ENCODE results near the gene P2RX3. TPM values are rescaled to one million over a fixed set of nuclear protein-coding genes. Genes with fewer than 3 reads are reported as not detected.
"Not testable (repeated sequence)": the region's sequence is repeated elsewhere in the genome, so short reads cannot be mapped to it uniquely, and the experiment has no call there.

P2RX3 gene
- total RNA-seq: not detected

DNA sequence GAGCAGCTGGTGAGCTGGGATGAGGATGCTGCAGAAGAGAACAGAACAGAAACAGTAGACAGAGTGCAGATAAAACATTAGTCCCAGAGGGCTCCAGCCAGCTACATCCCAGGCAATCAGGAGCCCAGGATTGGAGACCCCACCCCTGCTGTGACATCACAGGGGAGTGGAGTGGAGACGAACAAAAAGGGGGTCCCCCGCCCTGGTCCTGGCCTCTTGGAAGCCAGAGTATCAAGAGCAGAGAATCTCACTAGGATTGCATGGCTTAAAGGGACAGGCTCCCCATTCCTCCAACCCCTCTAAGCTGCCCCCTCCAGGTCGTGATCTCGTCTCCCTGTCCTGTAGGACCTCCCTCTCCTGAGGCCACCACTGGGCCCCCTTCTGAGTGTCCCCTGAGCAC is at the start of gene P2RX3:
TSS of gene P2RX3 (plus strand) at position 211 of the 400 bp plus-strand sequence. CDS start 199 bp downstream, outside the sequence.
- ATAC-seq (ENCODE audit: low FRiP score): no peak
- DNase-seq (ENCODE audit: low spot score): no peak
- TF ChIP-seq, protein P1, sequence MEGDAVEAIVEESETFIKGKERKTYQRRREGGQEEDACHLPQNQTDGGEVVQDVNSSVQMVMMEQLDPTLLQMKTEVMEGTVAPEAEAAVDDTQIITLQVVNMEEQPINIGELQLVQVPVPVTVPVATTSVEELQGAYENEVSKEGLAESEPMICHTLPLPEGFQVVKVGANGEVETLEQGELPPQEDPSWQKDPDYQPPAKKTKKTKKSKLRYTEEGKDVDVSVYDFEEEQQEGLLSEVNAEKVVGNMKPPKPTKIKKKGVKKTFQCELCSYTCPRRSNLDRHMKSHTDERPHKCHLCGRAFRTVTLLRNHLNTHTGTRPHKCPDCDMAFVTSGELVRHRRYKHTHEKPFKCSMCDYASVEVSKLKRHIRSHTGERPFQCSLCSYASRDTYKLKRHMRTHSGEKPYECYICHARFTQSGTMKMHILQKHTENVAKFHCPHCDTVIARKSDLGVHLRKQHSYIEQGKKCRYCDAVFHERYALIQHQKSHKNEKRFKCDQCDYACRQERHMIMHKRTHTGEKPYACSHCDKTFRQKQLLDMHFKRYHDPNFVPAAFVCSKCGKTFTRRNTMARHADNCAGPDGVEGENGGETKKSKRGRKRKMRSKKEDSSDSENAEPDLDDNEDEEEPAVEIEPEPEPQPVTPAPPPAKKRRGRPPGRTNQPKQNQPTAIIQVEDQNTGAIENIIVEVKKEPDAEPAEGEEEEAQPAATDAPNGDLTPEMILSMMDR (IDR thresholded peaks at IDR 0.05): no peak

DNA sequence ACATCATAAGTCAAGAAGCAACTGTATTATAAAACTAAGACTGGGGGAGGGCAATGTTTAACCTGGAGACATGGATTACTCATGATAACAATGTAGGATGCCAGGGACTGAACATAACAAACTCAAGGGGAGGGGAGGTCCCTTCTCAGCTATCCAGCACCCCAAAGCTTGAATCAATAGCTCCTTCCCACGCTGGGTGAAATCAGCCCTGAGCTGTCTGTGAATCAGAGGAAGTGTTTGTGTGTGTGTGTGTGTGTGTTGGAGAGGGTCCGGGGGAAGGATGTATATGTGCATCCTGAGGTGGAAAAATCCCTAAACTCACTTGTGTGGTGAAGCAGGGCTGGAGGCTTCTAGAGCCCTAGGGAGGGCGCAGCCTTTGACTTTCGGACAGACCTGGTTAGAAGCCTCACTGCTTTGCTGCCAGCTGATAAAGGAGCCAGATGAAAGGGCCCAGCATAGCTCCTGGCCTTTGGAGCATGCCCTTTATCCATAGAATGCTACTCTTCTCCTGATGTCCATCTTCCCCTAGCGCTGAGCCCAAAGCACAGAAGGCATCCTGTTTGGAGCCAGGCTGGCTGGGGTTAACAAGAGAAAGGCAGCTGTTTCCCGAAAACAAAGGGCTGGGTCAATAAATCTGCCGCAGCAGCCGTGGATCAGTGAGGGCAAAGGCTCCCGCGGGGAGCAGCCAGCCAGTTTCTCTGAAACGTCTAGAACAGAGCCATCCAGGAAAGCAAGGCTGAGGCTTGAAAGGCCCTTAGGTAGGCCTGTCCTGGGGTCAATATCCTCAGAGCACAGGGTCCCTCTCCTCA is 49.2 kb upstream of the P2RX3 start:
- ATAC-seq (ENCODE audit: low FRiP score): peak; percentile 83
- no peak for DNase-seq (ENCODE audit: low spot score)
- TF ChIP-seq, protein P1 (IDR thresholded peaks at IDR 0.05): no peak

DNA sequence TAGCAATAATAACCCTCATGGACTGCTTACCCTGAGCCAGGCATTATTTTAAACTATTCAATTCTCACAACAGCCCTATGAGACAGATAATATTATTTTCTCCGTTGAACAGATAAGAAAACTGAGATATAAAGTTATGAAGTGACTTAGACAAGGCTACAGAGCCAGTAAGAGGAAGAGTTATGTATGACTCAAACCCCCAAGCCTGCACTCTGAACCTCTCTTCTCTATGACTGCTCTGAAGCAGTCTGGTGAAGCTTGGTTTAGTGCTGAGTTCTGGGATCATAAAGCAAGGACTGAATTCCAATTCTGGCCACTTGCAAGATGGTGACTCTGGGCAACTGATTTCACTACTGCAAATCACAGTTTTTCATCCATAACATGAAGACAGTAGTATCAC is 47.9 kb upstream of the P2RX3 start:
- ATAC-seq (ENCODE audit: low FRiP score): no peak
- TF ChIP-seq, protein P1 (IDR thresholded peaks at IDR 0.05): no peak
- no peak for DNase-seq (ENCODE audit: low spot score)

DNA sequence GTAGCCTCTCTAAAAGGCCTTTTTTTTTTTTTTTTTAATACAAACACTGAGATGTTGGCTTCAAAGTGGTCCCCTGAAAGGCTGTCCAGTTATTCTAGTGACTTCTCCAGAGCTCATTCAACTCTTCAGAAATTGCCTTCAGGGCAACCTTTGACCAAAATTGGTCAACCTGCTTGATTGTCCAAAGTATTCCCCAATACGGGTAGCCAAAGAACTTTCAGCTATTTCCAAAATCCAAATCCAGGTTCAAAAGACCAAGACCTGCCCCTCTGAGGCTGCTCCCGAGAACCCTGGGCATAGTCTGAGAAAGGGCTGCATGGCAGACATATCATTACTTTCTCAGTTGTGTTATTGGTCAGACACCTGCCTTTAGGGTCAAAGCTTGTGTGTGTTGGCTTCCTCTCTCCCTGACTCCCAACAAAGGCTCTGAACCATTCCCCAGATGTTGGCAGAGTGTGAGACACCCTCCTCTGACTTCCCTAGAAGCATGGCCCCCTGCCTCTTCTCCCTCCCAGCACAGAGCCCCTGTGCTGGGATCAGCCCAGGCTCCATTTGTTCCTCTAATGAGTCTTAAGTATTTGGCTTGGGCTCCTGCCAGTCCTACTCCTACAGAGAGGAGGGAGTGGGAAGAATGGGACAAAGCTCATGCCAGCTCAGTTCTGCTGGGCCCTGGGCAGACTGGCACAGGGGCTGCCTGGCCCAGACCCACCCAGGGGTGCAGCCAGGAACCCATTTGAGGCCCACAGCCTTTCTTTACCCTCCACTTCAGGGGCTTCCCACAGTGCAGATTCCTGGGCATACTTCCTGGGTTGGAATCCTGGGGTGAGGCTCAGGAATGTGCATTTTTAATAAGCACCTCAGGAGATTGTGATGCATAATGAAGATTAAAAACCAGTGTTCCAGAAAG is 43.7 kb upstream of the P2RX3 start:
- TF ChIP-seq, protein P1 (IDR thresholded peaks at IDR 0.05): no peak
- ATAC-seq (ENCODE audit: low FRiP score) (peak; percentile 4), DNase-seq (ENCODE audit: low spot score) (no peak)

DNA sequence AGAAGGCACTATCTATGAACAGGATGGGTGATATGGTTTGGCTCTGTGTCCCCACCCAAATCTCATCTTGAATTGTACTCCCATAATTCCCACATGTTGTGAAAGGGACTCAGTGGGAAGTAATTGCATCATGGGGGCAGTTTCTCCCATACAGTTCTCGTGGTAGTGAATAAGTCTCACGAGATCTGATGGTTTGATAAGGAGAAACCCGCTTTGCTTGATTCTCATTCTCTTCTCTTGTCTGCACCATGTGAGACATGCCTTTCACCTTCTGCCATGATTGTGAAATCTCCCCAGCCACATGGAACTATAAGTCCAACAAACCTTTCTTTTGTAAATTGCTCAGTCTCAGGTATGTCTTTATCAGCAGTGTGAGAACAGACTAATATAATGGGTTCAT is 41.9 kb upstream of the P2RX3 start:
- ATAC-seq (ENCODE audit: low FRiP score); DNase-seq (ENCODE audit: low spot score): not testable (repeated sequence)

DNA sequence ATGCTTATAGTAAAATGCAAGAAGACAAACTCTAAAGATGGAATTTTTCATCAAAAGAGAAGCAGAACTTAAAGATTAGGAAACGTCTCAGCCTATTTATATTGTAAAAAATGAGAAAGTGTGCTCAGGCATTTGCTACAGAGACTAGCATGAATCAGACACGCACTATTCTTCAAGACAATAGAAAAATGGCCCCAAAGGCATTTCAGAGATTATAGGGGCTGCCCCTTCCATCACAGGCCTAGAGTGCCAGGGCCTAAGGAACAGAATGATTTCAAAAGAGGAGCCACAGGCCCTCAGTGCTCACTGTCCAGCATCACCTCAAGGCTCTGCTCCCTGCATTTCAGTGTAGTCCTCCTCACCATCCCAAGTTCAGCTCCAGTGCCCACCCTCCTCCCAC is 40.9 kb upstream of the P2RX3 start:
- ATAC-seq (ENCODE audit: low FRiP score): no peak
- DNase-seq (ENCODE audit: low spot score): no peak
- TF ChIP-seq, protein P1 (IDR thresholded peaks at IDR 0.05): no peak

DNA sequence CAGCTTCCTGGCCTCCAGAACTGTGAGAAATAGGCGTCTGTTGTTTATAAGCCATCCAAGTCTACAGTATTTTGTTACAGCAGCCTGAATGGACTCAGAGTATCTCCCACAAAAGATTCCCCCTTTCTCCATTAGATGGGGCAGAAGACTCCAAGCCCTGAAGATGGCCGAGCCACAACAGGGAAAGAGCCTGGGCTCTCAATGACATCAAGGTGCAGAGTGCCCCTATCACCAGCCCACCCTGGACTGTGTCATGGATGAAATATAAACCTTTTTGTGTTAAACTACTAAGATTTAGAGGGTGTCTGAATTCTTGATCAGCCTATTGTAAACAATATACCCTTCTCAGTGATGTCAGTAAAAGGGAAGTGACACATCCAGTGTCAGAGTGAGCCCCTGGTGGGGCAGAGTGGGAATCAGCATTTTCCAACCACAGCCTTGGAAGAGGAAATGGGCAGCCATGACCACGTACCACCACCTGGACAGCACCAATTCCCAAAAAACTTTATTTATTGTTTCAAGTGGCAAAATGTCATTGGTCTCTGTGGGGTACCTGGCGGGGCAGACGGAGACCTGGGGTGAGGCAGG is 38.9 kb upstream of the P2RX3 start:
- ATAC-seq (ENCODE audit: low FRiP score) (no peak), DNase-seq (ENCODE audit: low spot score) (no peak)
- TF ChIP-seq, protein P1 (IDR thresholded peaks at IDR 0.05): no peak
